Activated CD8-positive, alpha-beta memory T cell treated with anti-CD3 and anti-CD28 coated beads, Interleukin-2, amount 50 U/mL, for 48 hours (primary cell): Measurements from ENCODE around the gene TIMM23B.
"Not testable (repeated sequence)": the region's sequence is repeated elsewhere in the genome, so short reads cannot be mapped to it uniquely, and the experiment has no call there.

Source experiments
- DNase-seq: peaks from one replicate; pipeline ENCODE4 v3.0.0-alpha.2; 2020

TIMM23B gene, protein sequence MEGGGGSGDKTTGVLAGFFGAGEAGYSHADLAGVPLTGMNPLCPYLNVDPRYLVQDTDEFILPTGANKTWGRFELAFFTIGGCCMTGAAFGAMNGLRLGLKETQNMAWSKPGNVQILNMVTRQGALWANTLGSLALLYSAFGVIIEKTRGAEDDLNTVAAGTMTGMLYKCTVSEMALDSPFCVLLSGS

DNA sequence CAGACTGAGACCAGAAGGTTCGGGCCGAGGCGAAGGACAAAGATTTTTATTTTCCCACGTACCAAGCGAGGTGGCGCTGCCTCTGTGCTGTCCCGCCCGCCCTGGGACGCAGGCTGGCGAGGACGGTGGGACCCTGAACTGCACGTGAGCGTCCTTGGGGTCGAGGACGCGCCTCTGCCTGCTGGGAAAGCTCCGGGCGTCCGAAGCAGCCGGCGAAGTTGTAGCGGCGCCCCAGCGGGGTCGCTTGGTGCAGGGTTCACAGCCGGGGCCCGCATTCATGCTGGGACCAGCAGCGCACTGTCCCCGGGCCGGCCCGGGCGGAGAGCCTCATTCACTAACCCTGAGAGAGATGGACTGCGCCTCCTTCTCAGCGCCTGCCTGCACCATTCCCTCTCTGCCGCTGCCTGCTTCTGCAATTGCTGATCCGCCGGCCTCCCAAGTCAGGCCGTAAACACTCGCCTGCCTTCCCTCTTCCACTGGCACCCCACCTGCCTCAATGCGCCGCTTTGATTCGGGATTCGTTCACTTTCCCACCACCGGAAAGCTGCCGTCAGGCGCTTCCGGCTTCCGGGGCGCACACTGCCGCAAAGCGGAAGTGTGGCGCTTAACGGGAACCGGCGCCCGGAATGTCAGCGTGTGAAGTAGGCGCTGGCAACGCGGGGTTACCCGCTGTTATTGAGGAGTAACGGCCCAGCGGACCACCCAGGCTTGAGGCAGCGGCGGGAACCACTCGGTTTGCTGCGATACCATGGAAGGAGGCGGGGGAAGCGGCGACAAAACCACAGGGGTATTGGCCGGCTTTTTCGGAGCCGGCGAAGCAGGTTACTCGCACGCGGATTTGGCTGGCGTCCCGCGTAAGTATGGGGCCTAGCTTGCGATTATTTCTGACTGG is at the start of gene TIMM23B, which contains the start of gene PARG:
TSS of gene TIMM23B (plus strand) at position 607 of the 892 bp plus-strand sequence. CDS start at position 749, 142 bp downstream.
TSS of gene PARG (minus strand) at position 581 of the 892 bp plus-strand sequence. CDS start at position 279, 302 bp downstream.
- DNase-seq = peak; percentile 88

DNA sequence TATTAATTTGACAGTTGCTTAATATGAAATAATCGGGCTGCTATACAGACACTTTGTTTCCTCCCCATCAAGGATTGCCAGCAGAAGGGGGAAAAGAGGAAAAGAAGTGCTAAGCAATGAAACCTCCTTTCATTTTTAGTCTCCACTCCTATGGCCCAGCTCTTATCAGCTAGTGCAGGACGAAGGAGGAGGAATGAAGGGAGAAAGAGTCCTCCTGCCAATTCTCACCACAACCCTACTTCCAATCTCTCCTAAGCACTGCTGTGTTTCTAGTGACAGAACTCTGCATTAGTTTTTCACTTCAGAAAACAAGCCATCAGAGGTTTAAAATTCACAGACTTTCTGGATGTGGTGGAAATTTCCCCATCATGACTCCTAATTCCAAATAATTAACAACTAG is 41.9 kb upstream of the TIMM23B start:
- DNase-seq = not testable (repeated sequence)

DNA sequence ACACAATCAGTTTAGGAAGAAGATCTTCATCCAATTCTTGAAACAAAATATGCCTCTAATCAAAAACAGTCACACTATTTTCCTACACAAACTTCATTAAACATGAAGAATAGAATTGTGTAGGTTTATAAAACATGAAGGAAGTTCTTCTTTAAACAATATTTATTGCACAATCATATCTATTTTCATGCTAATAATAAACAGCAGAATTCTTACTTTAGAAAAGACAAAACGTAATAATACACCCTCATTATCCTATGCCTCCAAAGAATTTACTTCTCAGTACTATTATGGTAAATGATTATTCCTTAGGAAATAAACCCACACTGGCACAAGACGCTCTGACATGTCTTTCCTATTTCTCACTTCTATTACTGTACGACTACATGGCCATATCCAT is 41.4 kb upstream of the TIMM23B start:
- not testable (repeated sequence) for DNase-seq

DNA sequence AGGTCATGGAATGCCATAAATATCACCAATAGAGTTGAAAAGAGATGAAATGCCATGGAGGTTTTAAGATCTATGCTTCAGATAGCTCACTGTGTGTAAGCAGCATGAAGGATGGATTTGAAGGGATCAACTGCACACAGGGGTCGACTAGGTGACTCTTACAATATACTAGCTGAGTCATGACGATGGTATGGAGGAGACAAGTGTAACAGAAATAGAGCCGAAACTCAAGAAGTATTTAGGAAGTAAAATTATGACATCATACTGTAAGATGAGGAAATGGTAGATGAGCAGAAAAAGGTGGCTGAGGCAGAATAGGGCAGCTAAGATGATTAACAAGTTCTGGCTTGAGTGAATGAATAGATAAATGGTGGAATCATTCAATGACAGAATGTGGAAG is 38.0 kb upstream of the TIMM23B start:
- not testable (repeated sequence) for DNase-seq

DNA sequence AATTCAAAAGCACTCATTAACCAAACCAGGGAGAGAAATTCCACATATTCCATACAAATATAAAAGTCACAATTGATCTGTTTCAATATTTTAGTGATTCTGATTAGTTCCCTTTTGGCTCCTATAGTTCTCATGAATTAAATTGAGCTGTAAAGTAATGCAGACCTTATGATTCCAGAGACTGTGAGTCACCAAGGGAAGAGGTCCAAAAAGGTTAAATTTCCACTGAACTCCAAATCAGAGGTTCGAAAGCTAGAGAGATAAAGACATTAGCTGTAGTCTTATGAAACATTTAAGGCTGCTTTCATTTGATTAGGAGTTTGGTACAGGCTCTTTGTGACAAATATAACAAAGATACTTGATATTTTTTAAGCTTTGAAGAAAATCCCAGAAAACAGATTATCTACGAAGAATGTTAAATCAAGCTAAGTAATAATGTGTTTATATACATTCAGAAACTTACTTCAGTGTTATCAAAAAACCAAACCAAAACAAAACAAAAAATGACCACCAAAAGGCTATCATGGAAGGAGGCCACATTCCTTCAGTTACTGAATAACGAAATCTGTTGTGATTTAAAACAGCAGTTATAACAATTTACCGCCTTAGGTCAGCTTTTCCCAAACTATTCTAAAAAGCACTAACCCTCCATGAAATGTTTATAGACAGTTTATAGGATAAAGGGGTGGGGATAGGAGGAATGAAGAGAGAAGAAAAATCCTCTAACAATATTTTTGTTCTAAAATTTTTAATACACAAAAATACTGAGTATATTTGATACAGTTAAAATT is 33.4 kb upstream of the TIMM23B start:
- DNase-seq = not testable (repeated sequence)

DNA sequence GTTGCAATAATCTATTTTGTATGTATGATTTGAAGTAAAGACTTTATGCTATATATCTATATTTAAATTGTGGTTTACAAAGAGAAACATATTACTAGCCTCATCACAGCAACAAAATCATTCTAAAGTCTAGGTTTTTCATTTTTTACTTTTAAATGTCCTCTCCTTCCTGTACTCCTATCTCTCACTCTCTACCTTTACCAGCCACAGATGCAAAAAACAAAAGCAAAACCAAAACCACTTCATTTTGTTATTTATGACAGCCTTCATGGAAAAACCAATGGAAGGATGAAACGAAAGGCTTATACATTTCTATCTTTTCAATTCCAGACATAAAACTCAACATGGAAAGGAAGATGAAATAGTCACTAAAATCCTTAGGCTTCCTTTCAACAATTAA is 31.6 kb upstream of the TIMM23B start:
- DNase-seq = not testable (repeated sequence)

DNA sequence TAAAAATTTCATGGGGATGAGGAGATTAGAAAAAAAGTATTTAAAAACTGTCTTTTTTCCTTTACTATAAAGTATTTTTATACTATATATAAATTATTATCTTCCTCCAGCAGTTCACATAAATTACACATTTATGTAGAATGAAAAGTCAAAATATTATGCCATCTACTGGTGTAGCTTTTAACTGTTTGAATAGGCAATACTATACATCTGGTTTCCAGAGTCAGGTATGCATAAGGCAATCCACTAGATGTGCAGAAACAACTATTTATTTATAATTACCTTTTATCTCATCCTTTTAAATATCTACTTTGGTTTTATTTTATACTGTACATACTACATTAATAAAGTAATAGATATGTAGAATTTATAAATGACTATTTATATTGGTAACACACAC is 25.4 kb upstream of the TIMM23B start:
- DNase-seq = not testable (repeated sequence)

DNA sequence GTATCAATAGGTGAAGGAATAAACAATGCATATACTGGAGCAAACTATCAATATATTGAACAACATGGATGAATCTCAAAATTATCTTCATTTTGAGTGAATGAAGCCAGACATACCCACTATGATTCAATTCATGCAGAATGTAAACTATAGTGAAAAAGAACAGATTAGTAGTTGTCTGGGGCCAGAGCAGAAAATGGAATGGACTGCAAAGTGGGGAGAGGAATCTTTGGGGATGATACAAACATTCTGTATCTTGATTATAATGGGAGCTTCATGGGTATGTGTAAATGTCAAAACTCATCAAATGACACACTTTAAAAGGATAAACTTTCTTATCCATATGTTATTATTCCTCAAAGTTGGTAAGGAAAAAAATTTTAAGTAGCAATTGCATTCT is 23.9 kb upstream of the TIMM23B start:
- not testable (repeated sequence) for DNase-seq

DNA sequence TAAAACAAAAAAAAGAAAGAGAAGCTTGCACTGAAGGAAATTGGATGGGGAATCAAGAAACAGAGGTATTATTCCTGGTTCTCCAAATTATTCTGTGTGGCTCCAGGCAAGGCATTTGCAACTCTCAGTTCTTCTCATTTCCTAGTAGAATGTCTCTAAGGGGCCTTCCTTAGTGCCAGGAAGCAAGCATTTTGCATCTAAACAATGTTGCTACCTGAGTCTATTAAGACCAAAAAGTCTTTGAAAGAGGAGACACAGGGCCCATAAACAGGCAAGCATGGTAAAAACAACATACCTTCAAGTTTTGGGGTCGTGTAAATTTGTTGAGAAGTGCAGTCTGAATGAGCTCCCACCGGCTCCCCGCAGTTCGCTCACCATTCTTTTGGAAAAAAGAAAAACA is 19.8 kb upstream of the TIMM23B start:
- not testable (repeated sequence) for DNase-seq

DNA sequence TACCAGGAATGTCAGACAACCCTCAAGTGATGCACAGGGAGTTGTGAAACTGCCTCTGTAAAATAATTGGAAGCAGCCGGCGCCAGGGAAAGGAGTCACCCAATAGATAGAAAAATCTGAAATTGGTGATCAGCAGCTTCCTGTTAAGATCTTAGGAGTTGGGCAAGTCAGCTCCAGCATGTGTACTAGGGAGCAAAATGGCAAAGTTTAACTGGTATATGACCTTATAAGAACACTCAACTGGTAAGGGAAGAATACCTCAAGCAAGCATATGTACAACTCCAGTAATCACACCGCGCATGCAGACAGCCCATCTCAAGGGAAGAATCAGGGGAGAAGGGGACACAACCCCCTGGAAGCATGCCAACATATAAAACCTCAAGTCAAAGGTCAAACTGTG is 18.3 kb upstream of the TIMM23B start:
- DNase-seq = not testable (repeated sequence)

DNA sequence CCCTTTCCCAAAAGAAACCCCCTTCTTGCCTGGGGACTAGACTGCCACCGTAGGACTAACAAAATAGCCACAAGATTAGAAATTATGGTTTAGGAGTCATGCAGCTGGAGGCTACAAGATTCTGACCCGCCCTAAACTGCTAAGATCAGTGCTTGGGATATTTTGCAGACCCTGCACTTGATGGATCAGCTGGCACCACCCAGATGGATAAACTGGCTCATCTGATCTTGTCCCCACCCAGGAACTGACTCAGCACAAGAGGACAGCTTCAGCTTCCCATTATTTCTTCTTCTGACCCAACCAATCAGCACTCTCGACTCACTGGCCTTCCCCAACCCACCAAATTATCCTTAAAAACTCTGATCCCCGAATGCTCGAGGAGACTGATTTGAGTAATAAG is 10.6 kb upstream of the TIMM23B start:
- not testable (repeated sequence) for DNase-seq

DNA sequence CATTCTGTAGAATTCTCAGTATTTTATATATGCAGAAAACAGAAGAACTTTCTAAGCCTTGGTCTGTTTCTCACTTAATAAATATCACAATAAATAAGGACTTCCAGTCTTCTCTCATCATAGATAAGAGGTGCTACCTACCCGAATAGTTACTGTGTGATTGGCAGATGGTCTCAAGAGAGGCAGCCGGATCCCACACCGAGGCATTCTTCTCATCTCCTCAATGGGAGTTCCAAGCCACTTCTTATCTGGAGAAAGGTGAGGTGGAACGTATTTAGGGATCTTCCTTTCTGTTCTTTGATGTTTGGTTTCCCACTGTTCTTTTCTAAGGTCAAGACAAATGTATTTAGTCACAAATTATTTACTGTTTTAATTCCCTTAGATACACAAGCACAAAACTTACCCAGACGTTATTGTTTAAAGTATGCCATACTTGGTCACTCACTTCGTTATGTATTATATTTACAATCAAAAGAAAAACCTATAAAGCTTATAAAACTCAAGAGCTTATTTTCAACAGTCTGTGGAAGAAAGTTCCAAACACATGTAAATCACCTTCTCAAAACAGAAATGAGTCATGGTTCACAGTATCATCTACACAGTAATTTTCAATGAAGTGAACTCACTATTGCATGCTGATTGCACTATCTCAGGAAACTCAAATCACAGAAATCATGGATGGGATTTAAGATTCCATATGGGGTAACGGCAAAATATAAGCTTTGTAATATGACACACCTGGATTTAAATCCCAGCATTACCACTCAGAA is 9.7 kb upstream of the TIMM23B start:
- DNase-seq = not testable (repeated sequence)

DNA sequence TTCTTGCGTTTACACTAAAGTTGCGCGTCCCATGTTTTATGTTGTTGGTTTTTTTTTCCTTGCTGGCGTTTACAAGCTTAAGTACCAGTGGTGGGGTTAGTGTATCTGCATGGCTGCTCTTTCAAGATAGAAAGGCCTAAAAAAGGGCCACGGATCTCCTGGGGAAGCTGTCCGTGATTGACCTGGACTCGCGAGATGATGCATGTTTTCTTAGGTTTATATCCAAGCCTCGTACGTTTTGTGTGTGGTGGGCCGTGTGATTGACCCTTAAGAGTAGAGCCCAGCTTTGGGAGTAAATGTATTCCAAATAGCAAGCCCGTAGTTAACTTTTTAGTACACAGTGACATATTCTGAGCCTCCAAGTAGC is 469 bp downstream of the TIMM23B start:
- not testable (repeated sequence) for DNase-seq

DNA sequence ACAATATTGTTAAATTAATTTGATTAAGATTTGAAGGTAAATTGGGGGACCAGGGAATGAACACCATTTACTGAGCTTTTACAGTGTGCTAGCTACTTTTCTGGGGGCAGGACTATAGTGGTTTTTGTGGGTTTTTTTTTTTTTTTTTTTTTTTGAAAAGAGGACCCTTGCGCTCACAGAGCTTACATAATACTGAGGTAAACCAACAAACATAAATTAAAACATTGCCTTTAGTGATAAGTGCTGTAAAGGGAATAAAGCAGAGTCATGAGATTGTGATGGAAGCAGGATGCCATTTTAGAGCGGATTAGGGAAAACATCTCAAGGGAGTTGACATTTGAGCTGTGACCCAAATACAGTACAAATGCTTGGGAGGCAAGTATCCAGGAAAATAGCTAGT is 1.8 kb downstream of the TIMM23B start:
- not testable (repeated sequence) for DNase-seq

DNA sequence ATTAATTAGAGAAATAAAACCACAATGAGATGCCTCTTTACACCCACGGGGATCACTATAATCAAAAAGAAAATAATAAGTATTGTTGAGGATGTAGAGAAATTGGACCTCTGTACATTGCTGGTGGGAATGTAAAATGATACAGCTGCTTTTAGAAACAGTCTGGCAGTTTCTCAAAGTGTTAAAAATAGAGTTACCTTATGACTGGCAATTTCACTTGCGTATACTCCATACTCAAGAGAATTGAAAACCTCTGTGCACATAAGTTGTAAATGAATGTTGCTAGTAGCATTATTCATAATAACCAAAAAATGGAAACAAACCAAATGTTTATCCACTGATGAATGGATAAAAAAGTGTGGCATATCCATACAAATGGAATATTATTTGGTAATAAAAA is 6.3 kb downstream of the TIMM23B start:
- DNase-seq = not testable (repeated sequence)

DNA sequence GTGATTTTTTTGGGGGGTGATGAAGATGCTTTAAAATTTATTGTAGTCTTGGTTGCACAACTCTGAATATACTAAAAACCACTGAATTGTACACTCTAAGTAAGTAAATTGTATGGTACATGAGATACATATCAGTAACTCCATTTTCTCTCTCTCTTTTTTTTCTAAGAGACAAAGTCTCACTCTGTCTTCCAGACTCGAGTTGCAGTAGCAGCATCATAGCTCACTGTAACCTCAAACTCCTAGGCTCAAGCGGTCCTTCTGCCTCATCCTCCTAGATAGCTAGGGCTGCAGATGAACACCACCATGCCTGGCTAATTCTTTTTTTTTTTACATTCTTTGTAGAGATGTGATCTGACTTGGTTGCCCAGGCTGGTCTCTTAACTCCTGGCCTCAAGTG is 6.9 kb downstream of the TIMM23B start:
- not testable (repeated sequence) for DNase-seq

DNA sequence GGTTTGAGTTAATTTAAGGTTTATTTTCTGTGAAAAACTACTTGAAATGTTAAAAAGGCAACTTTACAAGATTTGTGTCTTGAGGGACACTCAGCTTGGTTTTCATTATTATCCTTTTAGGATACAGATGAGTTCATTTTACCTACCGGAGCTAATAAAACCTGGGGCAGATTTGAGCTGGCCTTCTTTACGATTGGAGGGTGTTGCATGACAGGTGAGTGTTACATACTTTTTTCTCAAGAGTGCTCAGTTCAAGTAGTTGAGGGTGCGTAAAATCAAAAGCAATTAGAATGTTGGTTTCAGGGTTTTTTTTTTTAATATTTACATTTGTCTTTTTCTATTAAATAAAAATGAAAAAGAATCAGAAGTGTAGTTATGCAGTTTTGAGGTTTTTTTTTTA is 10.2 kb downstream of the TIMM23B start:
- not testable (repeated sequence) for DNase-seq

DNA sequence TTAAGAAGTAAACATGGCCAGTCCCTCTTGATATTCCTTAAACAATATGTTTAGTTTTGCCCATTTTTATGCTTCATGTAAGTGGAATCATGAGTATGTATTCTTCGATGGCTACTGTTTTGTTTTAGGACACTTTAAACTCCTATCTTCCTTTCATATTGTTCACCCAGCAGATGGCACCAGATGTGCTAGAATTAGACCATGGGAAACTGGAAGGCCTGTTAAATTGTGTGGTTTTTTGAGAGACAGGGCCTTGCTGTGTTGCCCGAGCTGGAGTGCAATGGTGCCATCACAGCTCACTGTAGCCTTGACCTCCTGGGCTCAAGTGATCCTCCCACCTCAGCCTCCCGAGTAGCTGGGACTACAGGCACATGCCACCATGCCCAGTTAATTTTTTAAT is 11.3 kb downstream of the TIMM23B start:
- not testable (repeated sequence) for DNase-seq

DNA sequence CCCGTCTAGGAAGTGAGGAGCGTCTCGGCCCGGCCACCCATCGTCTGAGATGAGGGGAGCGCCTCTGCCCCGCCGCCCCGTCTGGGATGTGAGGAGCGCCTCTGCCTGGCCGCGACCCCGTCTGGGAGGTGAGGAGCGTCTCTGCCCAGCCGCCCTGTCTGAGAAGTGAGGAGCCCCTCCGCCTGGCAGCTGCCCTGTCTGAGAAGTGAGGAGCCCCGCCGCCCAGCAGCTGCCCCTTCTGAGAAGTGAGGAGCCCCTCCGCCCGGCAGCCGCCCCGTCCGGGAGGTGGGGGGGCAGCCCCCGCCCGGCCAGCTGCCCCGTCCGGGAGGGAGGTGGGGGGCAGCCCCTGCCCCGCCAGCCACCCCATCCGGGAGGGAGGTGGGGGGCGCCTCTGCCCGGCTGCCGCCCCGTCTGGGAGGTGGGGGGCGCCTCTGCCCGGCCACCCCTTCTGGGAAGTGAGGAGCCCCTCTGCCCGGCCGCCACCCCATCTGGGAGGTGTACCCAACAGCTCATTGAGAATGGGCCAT is 28.5 kb downstream of the TIMM23B start:
- DNase-seq = not testable (repeated sequence)

DNA sequence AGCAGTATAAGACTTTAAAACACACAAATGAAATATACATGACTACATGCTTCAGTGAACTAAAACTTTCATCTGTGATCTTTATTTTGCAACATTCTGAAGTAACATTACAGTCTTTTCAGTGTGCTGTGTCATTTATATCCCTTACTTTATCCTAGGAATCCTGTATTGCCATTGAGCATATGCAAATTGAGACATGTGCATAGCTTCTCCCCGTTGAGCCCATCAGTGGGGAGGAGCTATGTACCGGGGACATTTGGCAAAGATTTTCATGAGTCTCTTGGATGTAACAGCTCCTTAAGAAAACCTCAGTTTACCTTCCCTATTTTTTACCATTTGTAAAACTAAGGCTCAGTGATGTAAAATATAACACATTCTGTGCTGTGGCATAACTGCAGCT is 29.6 kb downstream of the TIMM23B start:
- not testable (repeated sequence) for DNase-seq

DNA sequence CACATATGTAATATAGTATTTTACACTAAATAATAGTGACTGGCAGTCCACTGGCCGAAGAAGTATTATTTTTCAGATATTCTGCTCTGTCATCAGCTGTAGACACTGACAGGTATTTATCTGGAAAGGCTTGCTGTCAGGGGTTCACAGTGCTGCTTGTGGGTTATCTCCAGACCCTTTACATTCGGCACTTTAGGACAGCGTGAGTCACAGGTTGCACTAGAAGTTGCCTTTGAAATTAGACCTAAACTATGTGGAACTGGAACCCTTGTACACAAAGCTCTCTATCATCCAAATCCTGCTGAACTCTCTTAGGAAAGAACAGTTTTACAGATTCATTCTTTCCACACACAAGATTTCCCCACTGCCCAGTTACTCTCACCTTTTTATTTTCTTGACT is 30.2 kb downstream of the TIMM23B start:
- DNase-seq = not testable (repeated sequence)

DNA sequence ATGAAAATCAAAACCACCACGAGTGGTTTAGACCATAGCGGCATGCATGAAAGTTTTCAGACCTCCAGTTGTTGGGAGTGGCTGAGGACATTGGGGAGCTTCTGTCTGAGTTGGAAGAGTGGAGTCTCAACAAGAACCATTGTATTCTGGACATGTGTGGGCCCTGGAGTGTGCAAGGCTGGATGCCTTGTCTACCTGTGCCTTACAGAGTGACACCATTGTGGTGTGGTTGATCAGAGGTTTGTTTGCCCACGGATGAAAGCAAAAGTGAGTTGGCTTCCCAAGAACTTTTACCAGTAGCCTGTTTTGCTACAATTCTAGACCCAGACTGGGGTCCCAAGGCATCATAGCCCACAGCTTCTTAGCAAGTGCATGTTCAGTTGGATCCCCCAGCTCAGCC is 35.9 kb downstream of the TIMM23B start:
- DNase-seq = not testable (repeated sequence)
